Measurements from ENCODE around the gene TSSK2.

The TSSK2 gene

GRCh38 chr22:19137384-19138216 is 6.5 kb downstream of the TSSK2 start:
- Histone ChIP-seq H3K27me3 (ENCODE audit: insufficient read depth, low read depth, severe bottlenecking) (no peaks in the 10 kb centered on the region), H3K4me3 (ENCODE audit: low read depth, low read length) (no peak overlapping the region), H3K36me3 (peaks cover 93% of the 10 kb centered on the region), H3K27ac (no peak overlapping the region), H3K9me3 (ENCODE audit: severe bottlenecking) (no peaks in the 10 kb centered on the region)
- no peak for DNase-seq
- TF ChIP-seq CTCF (IDR thresholded peaks at IDR 0.05; ENCODE audit: low read depth, low read length): no peak

GRCh38 chr22:19138217-19139000 is 7.3 kb downstream of the TSSK2 start:
- TF ChIP-seq CTCF (IDR thresholded peaks at IDR 0.05; ENCODE audit: low read depth, low read length): no peak
- Histone ChIP-seq H3K36me3 (peaks cover 88% of the 10 kb centered on the region), H3K9me3 (ENCODE audit: severe bottlenecking) (no peaks in the 10 kb centered on the region), H3K27ac (no peak overlapping the region), H3K27me3 (ENCODE audit: insufficient read depth, low read depth, severe bottlenecking) (no peaks in the 10 kb centered on the region), H3K4me3 (ENCODE audit: low read depth, low read length) (no peak overlapping the region)
- DNase-seq: no peak

GRCh38 chr22:19139001-19139356 is 7.9 kb downstream of the TSSK2 start:
- no peak overlapping the region for H3K27ac ChIP-seq
- DNase-seq: no peak
- H3K9me3 ChIP-seq (ENCODE audit: severe bottlenecking): no peaks in the 10 kb centered on the region
- peaks cover 82% of the 10 kb centered on the region for H3K36me3 ChIP-seq
- no peak overlapping the region for H3K4me3 ChIP-seq (ENCODE audit: low read depth, low read length)
- TF ChIP-seq CTCF (IDR thresholded peaks at IDR 0.05; ENCODE audit: low read depth, low read length): no peak
- no peaks in the 10 kb centered on the region for H3K27me3 ChIP-seq (ENCODE audit: insufficient read depth, low read depth, severe bottlenecking)

GRCh38 chr22:19139974-19140373 is 8.9 kb downstream of the TSSK2 start:
- H3K27me3 ChIP-seq (ENCODE audit: insufficient read depth, low read depth, severe bottlenecking): no peaks in the 10 kb centered on the region
- H3K27ac ChIP-seq: no peak overlapping the region
- no peak overlapping the region for H3K4me3 ChIP-seq (ENCODE audit: low read depth, low read length)
- TF ChIP-seq CTCF (IDR thresholded peaks at IDR 0.05; ENCODE audit: low read depth, low read length): no peak
- H3K9me3 ChIP-seq (ENCODE audit: severe bottlenecking): no peaks in the 10 kb centered on the region
- no peak for DNase-seq
- H3K36me3 ChIP-seq: peaks cover 77% of the 10 kb centered on the region

- TF ChIP-seq CTCF (IDR thresholded peaks at IDR 0.05; ENCODE audit: low read depth, low read length): no peak
- Histone ChIP-seq H3K4me3 (ENCODE audit: low read depth, low read length) (no peak overlapping the region), H3K27ac (no peak overlapping the region), H3K9me3 (ENCODE audit: severe bottlenecking) (no peaks in the 10 kb centered on the region), H3K36me3 (peaks cover 57% of the 10 kb centered on the region), H3K27me3 (ENCODE audit: insufficient read depth, low read depth, severe bottlenecking) (no peaks in the 10 kb centered on the region)
- DNase-seq: no peak
Observed at GRCh38 chr22:19142394-19142793, 11.3 kb downstream of the TSSK2 start.

Data from WERI-Rb-1 (cell line).